Measurements from ENCODE around the gene PRKG1.

DNA sequence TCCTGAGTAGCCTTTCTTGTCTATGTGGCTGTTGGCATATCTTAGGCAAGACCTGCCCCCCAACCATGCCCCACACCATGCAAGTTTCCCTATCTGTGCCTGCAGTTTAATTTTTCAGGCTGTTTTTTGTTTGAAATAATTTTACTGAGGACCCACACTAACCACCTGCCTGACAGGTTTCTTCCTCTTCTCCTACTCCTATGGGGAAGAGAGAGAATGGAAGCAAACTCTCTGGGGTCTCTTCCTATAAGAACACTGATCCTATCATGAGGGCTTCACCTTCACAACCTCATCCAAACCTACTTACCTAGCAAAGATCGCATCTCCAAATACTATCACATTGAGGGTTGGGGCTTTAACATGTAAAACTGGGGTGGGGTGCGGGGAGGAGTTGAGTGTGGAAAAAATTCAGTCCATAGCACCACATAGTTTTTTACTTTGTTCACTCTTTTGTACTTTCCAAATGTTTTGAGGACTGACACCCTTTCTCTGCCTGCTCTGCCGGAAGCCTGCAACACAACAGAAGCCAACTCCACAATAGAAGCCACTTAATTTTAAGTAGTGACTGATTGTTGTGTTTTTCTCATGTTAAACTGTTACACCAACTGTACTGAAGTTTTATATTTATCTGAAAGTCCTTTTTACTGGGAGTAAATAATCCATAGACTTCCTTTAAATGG is 692.3 kb downstream of the PRKG1 start:
- TF ChIP-seq CTCF (optimal IDR thresholded peaks at IDR 0.05 in 1 of 3, IDR thresholded peaks at IDR 0.05 in 1 of 3, conservative IDR thresholded peaks at IDR 0.05 in 1 of 3; ENCODE audit: extremely low read depth in 1 of 3, insufficient read depth in 2 of 3, low read length in 3 of 3) (no peak), EZH2 (IDR thresholded peaks at IDR 0.05; ENCODE audit: low read length) (no peak)

Measured in keratinocyte (primary cell).